H4 (cell line): ENCODE results near the gene GPR82. TPM values are rescaled to one million over a fixed set of nuclear protein-coding genes. Genes with fewer than 3 reads are reported as not detected.
"Not testable (repeated sequence)": the region's sequence is repeated elsewhere in the genome, so short reads cannot be mapped to it uniquely, and the experiment has no call there.

ENCODE experiments used
- DNase-seq: peaks from one replicate; pipeline ENCODE4 v3.0.0-alpha.2; 2015; ENCODE audit warnings: low spot score
- total RNA-seq: library from RNA; depleted of rRNA; stranded (reverse); fragments of >200 nt; shearing (Covaris generic); gene quantifications from 2 replicates; pipeline ENCODE4 v1.2.3, GENCODE V29; 2014; rRNA removed

GPR82 gene, protein sequence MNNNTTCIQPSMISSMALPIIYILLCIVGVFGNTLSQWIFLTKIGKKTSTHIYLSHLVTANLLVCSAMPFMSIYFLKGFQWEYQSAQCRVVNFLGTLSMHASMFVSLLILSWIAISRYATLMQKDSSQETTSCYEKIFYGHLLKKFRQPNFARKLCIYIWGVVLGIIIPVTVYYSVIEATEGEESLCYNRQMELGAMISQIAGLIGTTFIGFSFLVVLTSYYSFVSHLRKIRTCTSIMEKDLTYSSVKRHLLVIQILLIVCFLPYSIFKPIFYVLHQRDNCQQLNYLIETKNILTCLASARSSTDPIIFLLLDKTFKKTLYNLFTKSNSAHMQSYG
- total RNA-seq, result not detected in 2 replicates

DNA sequence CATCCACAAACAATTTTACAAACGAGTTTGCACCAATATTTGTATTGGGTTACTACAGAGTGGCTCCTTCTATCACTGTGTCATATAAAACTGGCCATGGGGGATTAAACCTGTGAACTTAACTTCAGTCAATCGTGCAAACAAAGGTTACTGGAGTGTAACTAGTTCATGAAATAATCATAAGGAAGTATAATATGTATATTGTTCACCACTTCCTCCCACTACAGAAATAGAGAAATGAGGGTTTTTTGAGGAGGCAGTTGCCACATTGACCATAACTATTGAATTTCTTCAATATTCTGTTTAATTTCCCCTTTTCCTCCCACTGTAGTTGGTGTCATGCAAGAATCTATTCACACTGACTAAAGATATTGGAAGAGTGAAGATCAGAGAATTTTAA is at the start of gene GPR82:
GPR82 (plus strand) TSS at position 356 of the 400 bp plus-strand sequence. CDS start 2,846 bp downstream, outside the sequence.
- DNase-seq, result no peak

- DNase-seq, result not testable (repeated sequence)
Measured at GRCh38 chrX:41676361-41676760, 47.6 kb upstream of the GPR82 start.

GRCh38 chrX:41677183-41678060 is 46.6 kb upstream of the GPR82 start:
- DNase-seq, result no peak

DNA sequence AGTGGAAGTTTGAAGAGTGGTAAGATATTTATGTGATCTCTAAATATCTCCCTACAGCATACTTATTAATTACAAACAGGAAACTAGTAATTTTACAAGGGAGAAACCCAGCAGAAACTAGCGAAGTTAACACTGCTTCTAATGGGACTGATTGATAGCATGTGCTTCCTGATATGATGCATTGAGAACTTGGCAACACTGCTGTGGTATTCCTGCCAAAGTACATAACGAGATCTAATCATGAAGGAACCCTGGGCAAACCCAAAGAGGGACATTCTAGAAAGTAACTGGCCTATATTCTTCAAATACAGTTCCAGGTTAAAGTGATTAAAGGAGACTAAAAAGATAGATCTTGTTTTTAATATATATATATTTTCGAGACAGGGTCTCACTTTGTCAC is 39.8 kb upstream of the GPR82 start:
- DNase-seq, result no peak

DNA sequence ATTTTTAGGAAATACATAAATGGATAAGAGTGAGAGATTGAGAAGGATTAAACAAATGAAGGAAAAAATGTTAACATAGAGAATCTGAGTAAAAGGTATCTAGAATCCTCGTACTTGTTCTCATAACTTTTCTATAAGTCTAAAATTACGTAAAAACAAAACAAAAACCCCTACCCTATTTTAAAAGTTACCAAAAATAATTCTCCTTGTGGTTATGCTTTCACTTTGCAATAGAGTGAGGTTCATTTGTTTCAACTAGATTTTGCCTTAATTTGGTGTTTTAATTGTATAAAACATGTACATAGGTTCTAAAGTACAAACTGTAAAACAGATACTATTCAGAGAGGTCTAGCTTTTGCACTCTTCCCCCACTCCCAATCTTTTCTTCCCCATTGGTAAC is 39.0 kb upstream of the GPR82 start:
- no peak for DNase-seq

DNA sequence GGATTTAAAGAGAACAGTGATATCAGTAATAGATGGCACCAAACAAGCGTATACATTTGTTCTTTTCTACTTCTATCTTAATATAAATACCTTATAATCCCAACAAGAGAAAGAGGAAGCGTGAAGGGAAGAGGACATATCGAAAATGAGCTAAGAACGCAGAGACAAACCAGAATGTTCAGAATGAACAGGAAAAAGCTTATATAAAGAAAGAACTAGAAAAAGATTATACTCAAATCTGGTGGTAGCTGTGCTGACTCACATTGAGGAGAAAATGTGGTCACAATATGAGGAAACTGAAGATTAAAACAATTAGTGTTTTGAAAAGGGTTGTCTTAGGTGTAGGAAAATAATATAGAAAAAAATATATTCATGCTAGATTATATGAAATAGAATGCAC is 37.2 kb upstream of the GPR82 start:
- no peak for DNase-seq

DNA sequence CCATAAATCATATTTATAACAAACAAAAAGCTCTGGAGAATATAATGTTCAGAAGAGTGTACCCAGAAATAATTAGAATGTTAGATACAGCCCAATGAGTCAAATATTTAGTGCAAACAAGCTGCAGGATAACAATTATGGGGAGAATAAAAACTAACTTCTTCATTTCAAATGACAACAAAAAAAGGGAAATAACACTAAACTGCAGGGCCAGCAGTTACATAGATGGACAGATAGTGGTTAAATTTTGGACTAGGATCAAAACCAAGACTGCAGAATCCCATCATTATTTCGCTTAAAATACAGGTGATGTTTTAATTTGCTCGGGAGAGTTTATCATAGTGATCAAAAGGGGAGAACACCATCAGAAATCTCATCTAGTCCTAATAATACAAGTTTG is 35.8 kb upstream of the GPR82 start:
- no peak for DNase-seq

DNA sequence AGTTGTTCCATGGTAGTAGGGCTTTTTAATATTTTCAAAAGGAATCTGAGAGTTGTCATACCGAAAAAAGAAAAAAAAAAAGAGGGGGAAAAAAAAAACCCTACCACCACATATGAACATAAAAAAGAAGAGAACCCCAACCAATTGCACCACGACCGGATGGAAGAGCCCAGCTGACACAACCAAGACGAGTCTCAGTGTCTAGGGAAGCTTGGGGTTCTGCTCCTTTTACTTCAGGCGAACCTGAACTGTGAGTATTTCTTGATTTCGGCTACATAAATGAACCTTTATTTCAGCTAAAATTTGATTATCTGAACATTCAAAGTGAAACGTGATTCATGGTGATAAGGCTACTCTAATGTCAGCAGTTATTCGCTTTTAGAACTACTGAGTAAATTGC is 35.1 kb upstream of the GPR82 start, which contains the start of gene GPR34:
GPR34 (plus strand) TSS at position 139 of the 400 bp plus-strand sequence. CDS start 6,661 bp downstream, outside the sequence.
- no peak for DNase-seq

DNA sequence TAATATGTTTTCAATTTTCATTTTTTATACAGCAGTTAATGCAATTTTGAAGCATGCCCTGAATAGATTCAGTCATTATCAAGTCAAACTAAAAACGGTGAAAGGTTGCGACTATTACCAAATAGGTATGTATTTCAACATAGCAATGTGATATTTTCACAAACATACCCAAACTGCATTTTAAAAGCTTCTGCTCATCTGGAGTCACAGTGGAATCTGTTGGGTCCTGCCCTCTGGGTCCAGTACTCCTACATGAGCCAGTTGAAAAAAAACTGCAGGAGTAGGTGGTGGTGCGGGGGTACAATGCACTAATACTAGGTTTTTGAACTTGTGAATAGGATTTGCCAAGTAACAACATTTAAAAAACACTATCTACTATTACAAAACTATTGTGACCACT is 34.3 kb upstream of the GPR82 start:
- no peak for DNase-seq

GRCh38 chrX:41692162-41692749 is 31.7 kb upstream of the GPR82 start:
- DNase-seq, result no peak

DNA sequence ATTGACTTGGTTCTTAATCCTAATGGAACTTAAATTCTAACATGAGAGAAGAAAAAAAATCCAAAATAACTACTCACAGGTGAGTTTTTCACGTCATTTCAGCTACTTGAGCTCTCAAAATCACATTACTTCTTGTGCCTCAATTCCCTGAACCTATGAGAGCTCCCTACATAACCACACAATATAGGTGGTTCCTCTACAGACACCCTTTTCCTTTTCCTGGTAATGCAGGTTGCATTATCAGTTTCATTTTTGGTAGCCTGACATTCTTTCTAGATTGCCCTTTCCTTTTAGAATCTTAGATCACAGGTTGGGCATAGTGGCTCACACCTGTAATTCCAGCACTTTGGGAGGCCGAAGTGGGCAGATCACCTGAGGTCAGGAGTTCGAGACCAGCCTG is 31.0 kb upstream of the GPR82 start:
- no peak for DNase-seq

DNA sequence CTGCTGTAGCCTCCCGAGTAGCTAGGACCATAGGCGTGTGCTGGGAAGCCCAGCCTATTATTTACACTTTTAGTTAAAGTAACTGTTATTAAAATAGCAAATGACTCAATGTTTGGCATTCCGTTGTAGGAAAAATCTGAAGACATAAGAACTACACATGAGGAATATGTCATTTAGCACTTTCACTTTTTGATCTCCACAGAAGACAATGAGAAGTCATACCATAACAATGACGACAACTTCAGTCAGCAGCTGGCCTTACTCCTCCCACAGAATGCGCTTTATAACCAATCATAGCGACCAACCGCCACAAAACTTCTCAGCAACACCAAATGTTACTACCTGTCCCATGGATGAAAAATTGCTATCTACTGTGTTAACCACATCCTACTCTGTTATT is 28.6 kb upstream of the GPR82 start:
- no peak for DNase-seq

- no peak for DNase-seq
Measured at GRCh38 chrX:41703574-41704029, 20.4 kb upstream of the GPR82 start.

- no peak for DNase-seq
Measured at GRCh38 chrX:41705042-41705441, 18.9 kb upstream of the GPR82 start.

DNA sequence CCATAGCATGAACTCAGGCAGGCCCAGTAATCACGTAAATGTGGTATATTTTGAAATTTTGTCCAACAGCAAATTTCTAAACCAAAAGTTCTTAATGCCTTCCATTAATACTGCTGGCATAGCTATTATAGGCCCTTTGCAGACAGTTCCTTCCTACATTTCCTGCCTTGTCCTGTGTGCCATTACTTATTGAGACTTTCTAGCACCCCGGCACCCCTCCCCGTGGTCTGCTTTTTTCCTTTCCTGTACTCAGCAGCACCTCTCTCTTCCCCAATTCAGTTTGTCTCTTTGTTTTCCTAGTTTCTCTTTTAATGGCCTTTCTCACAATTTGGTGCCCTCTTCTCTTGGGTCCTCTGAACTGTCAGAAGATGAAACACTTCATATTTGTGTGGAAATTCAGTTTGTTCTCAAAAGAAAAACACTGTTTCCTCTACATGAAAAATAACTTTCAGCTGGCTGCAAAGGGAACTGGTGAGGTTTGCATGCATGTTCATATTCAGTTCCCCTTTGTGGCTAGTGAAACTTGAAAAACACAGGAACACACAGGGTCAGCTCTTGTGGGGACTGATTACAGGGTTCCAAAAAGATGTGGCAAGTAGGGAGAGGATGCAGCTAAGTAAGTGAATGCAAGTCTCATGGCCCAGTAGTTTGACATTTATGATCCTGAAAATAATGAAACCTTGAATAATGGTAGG is 18.2 kb upstream of the GPR82 start:
- DNase-seq, result no peak

GRCh38 chrX:41707218-41707617 is 16.8 kb upstream of the GPR82 start:
- no peak for DNase-seq

GRCh38 chrX:41708486-41708885 is 15.5 kb upstream of the GPR82 start:
- no peak for DNase-seq

DNA sequence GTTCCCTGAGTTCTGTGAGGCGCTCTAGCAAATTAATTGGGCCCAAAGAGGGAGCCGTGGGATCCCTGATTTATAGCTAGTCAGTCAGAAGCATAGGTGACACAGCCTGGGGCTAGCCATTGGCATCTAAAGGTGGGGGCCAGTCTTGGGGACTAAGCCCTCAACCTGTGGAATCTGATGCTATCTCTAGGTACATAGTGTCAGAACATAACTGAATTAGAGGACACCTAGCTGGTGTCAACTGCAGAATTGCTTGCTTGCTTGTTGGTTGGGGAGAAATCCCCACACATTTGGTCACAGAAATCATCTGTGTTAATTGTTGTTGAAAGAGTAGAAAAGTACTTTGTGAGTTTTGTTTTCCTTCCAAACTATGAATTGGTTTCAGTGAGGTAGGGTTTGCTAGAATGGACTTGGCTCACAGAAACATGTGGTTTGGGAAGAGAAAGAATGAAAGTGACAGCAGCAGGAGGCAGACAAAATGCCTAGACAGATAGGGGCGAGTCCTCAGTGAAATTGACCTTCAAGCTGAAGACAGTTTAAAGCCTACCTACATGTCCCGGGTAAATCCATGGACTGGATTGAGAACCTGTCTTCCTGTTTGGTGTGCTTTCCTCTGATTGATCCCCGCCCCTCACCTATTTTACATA is 12.8 kb upstream of the GPR82 start:
- no peak for DNase-seq

DNA sequence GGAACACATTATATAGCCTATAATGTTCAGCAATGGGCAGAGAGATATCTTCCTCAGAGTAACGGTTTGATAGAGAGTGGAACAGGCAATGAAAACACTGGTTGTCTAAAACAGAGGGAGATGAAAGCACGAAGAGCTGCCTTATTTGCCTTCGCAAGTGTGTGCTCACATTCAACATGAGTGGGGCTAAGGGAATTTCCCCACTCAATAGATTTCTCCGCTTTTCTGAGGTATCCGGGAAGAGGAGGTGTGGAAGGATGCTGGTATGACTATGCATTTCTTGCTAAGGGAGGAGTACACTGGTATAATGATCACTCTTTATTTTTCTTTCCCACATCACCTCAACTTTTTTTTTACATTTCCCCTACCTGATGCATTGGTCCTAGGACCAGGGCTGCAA is 7.8 kb upstream of the GPR82 start:
- DNase-seq, result no peak

DNA sequence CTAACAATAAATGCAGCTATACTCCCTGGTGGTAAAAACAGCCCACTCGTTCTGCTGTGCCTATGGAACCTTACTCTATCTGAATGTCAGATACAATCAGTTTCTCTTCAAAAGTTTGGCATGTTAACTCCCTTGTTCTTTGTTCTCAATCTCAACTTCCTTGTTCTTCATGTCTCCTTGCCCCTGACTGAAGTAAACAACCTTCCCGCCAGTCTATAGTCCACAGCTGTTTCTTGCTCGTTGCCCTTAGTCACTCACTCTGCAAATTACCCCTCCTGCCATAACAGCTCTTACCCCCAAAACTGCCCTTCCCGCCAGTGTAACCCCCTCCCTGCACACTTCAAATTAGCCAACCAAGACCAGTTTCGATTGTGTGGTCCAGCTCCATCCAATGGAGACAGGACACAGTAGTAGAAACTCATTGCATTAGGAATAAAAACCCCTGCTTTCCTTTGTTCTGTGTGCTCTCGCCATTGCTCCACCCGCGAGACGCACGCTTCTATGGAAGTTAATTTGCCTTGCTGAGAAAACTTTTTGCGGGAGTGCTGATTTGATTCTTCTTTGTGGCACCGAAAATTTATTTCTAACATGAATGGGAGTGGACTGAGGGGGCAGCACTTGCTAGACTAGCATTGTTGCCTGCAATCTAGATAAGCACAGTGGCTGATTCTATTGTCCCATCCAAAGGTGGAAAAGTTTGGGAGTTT is 7.1 kb upstream of the GPR82 start:
- no peak for DNase-seq
